HepG2 (cell line): ENCODE results near the gene TBCB. TPM values are rescaled to one million over a fixed set of nuclear protein-coding genes. Genes with fewer than 3 reads are reported as not detected.

ENCODE experiments used
- CTCF ChIP-seq: sonication (generic); formaldehyde crosslinking; IDR thresholded peaks from 2 replicates; pipeline ENCODE4 v1.5.0; 2020; ENCODE audit warnings: mild to moderate bottlenecking, missing genetic modification reagents, moderate library complexity
- FOXA1 ChIP-seq, 2 experiments: fragments of 450-650 bp in 1 of 2; sonication (generic) in 1 of 2; formaldehyde crosslinking in 1 of 2; IDR thresholded peaks; 2 replicates each; pipeline versions ENCODE4 v1.4.0 to v1.6.1; 2016 to 2020; ENCODE audit warnings: missing genetic modification reagents in 1 of 2
- FOXA3 ChIP-seq: IDR thresholded peaks from 2 replicates; pipeline ENCODE4 v1.6.1; 2016; ENCODE audit warnings: missing genetic modification reagents, missing compliant biosample characterization
- NFE2L1 ChIP-seq: sonication (generic); formaldehyde crosslinking; IDR thresholded peaks from 2 replicates; pipeline ENCODE4 v1.4.0; 2020; ENCODE audit warnings: missing genetic modification reagents, mild to moderate bottlenecking, borderline replicate concordance
- PATZ1 ChIP-seq: sonication (generic); formaldehyde crosslinking; IDR thresholded peaks from 2 replicates; pipeline ENCODE4 v1.4.0; 2020; ENCODE audit warnings: missing genetic modification reagents
- PCBP1 ChIP-seq: fragments of 200-400 bp; formaldehyde crosslinking; IDR thresholded peaks from 2 replicates; pipeline ENCODE4 v1.6.1; 2017; ENCODE audit warnings: mild to moderate bottlenecking, low read depth, low read length, borderline replicate concordance
- RAD51 ChIP-seq: fragments of 450-650 bp; IDR thresholded peaks from 2 replicates; pipeline ENCODE4 v1.6.1; 2016; ENCODE audit warnings: borderline replicate concordance
- SAFB2 ChIP-seq: sonication (generic); formaldehyde crosslinking; IDR thresholded peaks from 2 replicates; pipeline ENCODE4 v1.5.1; 2020; ENCODE audit warnings: missing genetic modification reagents, low read depth, mild to moderate bottlenecking, borderline replicate concordance
- TFAP4 ChIP-seq: sonication (generic); IDR thresholded peaks from 2 replicates; pipeline ENCODE4 v1.6.1; 2016; ENCODE audit warnings: low read depth, borderline replicate concordance
- ZBTB33 ChIP-seq: sonication (generic); formaldehyde crosslinking; IDR thresholded peaks from 2 replicates; pipeline ENCODE4 v1.4.0; 2020; ENCODE audit warnings: missing genetic modification reagents
- ZFP82 ChIP-seq: sonication (generic); formaldehyde crosslinking; IDR thresholded peaks from 2 replicates; pipeline ENCODE4 v1.5.1; 2020; ENCODE audit warnings: mild to moderate bottlenecking, missing genetic modification reagents, borderline replicate concordance
- ZMYM3 ChIP-seq: sonication (generic); formaldehyde crosslinking; IDR thresholded peaks from 2 replicates; pipeline ENCODE4 v1.5.1; 2020; ENCODE audit warnings: mild to moderate bottlenecking, missing genetic modification reagents
- ZNF7 ChIP-seq: IDR thresholded peaks from 2 replicates; pipeline ENCODE4 v1.6.1; 2016; ENCODE audit warnings: missing biosample characterization, missing genetic modification reagents
- ZSCAN22 ChIP-seq: sonication (generic); formaldehyde crosslinking; IDR thresholded peaks from 2 replicates; pipeline ENCODE4 v1.4.0; 2020; ENCODE audit warnings: mild to moderate bottlenecking, missing genetic modification reagents
- polyA plus RNA-seq, 8 experiments: library from polyadenylated mRNA; depleted of rRNA in 3 of 8; stranded (reverse) in 7 of 8; unstranded in 1 of 8; fragments of >200 nt; fragmentation: Illumina TruSeq in 4 of 8; extraction: Trizol in 4 of 8; gene quantifications; 2 replicates each; pipeline versions ENCODE4 v1.2.1 to v1.2.3, GENCODE V29; 2011 to 2016; ENCODE audit warnings: low read depth in 4 of 8, missing spikeins in 1 of 8, mixed read lengths in 1 of 8; ENCODE audit not compliant: insufficient read depth in 1 of 8
- total RNA-seq, 5 experiments: library from RNA; depleted of rRNA; stranded (reverse); fragments of >200 nt; fragmentation: Illumina TruSeq; extraction: Trizol; gene quantifications; 2 replicates each; pipeline ENCODE4 v1.2.3, GENCODE V29; 2016; ENCODE audit warnings: low read depth in 1 of 5

TBCB gene
- total and polyA plus RNA-seq, 2 of the 13 experiments (the other 11 are each of a cell fraction or from before 2014, with no cell fraction given): 271 to 276 TPM

GRCh38 chr19:36113894-36114720 lies 1.2 kb upstream of the TBCB start (continued):
- TF ChIP-seq PATZ1 (CRISPR knock-in tag) (0 out of 2 replicates have a peak, but pooled peaks have one; percentile 32), FOXA1 (IDR thresholded peaks at IDR 0.05) (no peak), FOXA1 (CRISPR knock-in tag; IDR thresholded peaks at IDR 0.05) (peak; percentile 50; the same call in 1 of the 2 replicates), FOXA3 (CRISPR knock-in tag) (0 out of 2 replicates have a peak, but pooled peaks have one; percentile 8), ZBTB33 (CRISPR knock-in tag) (peak; percentile 67), ZFP82 (peak; percentile 18; the same call in 1 of the 2 replicates), ZNF7 (CRISPR knock-in tag) (no peak), ZSCAN22 (CRISPR knock-in tag) (no peak), CTCF (CRISPR knock-in tag) (peak; percentile 23), SAFB2 (CRISPR knock-in tag) (0 out of 2 replicates have a peak, but pooled peaks have one; percentile 45), RAD51 (no peak), TFAP4 (peak; percentile 62; the same call in 1 of the 2 replicates), PCBP1 (peak; percentile 8; the same call in 1 of the 2 replicates), NFE2L1 (CRISPR knock-in tag) (no peak), ZMYM3 (no peak)
